GM13976 (cell line): Measurements from ENCODE around the gene GNG7.
"Not testable (repeated sequence)": the region's sequence is repeated elsewhere in the genome, so short reads cannot be mapped to it uniquely, and the experiment has no call there.

Experiments used
- DNase-seq: peaks from one replicate; pipeline ENCODE4 v3.0.0; 2012; ENCODE audit warnings: low spot score
- CTCF ChIP-seq: IDR thresholded peaks from 2 replicates; pipeline ENCODE4 v1.5.1; 2012; ENCODE audit warnings: borderline replicate concordance, mild to moderate bottlenecking; ENCODE audit not compliant: insufficient read depth; ENCODE audit errors: extremely low read depth, missing control alignments, control extremely low read depth
- in situ Hi-C: fragments of 300-500 bp; cut with MboI; formaldehyde crosslinking; loops from one replicate; pipeline ENCODE4 v1.12.0; 2022; ENCODE audit warnings: low sequenced_read_pairs, mixed read lengths, inconsistent platforms; ENCODE audit not compliant: unreplicated experiment

GNG7 gene

GRCh38 chr19:2550431-2551171 is 151.9 kb downstream of the GNG7 start:
- in situ Hi-C loops, result no loop called here
- no peak for DNase-seq
- TF ChIP-seq CTCF, result no peak

- in situ Hi-C loops, result no loop called here
- no peak for DNase-seq
These were observed 152.7 kb downstream of the GNG7 start for GRCh38 chr19:2549701-2550191.

GRCh38 chr19:2548966-2549365 is 153.5 kb downstream of the GNG7 start:
- TF ChIP-seq CTCF, result no peak
- no peak for DNase-seq
- in situ Hi-C loops, result no loop called here

More at GRCh38 chr19:2549701-2550191, 152.7 kb downstream of the GNG7 start:
- TF ChIP-seq CTCF, result no peak

- in situ Hi-C loops, result no loop called here
- DNase-seq, result no peak
- no peak for TF ChIP-seq CTCF
These were observed 154.8 kb downstream of the GNG7 start for GRCh38 chr19:2547721-2548120.

- DNase-seq, result no peak
- in situ Hi-C loops, result no loop called here
- TF ChIP-seq CTCF, result no peak
These were observed 155.3 kb downstream of the GNG7 start for GRCh38 chr19:2547033-2547680.

GRCh38 chr19:2546128-2547032 is 156.1 kb downstream of the GNG7 start:
- in situ Hi-C loops, result no loop called here
- DNase-seq, result no peak
- no peak for TF ChIP-seq CTCF

- in situ Hi-C loops, DNase-seq: not testable (repeated sequence)
These were observed 156.9 kb downstream of the GNG7 start for GRCh38 chr19:2545416-2546127.
